HT-29 (cell line): Measurements from ENCODE around the gene ERVK3-1. TPM values are rescaled to one million over a fixed set of nuclear protein-coding genes. Genes with fewer than 3 reads are reported as not detected.
"Not testable (repeated sequence)": the region's sequence is repeated elsewhere in the genome, so short reads cannot be mapped to it uniquely, and the experiment has no call there.

Experiments used
- DNase-seq: peaks from one replicate; pipeline ENCODE4 v3.0.0-alpha.2; 2015; ENCODE audit warnings: low spot score
- total RNA-seq: library from RNA; depleted of rRNA; stranded (reverse); fragments of >200 nt; shearing (Covaris generic); gene quantifications from 2 replicates; pipeline ENCODE4 v1.2.3, GENCODE V29; 2014

The ERVK3-1 gene
- total RNA-seq, 1 experiment from 2014 or later: 74.2 TPM

DNA sequence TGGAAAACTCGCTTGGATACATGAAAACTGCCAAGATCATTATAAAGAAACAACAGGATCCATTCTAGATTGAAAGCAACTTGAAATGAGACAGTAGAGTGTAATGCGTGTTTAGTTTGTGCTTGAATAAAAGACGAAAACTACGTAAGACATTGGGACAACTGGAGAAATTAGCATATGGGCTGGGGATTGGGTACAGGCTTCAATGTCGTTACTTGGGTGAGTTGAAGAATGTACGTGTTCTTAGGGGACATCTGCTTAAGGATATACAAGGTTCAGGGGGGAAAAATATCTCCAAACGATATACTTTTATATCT is 471 bp upstream of the ERVK3-1 start:
- DNase-seq: no peak

DNA sequence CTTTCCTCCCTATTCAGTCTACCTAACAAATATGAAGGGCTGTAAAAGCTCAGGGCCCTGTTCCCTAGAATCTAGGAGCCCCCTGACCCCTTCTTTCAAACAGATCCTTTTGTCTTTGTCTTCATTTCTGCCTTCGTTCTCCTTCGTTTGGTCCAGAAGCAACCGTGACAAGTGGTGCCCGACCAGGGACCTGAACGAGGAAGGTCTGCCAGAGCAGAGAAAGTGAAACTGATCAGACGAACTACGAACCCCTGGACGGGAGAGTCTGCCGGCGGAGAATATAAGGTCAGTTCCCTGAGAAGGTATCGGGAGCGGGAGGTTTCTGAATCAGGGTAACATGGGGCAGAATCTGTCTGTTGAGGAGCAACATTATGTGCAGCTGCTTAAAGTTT is 751 bp downstream of the ERVK3-1 start:
- DNase-seq: peak; percentile 41

DNA sequence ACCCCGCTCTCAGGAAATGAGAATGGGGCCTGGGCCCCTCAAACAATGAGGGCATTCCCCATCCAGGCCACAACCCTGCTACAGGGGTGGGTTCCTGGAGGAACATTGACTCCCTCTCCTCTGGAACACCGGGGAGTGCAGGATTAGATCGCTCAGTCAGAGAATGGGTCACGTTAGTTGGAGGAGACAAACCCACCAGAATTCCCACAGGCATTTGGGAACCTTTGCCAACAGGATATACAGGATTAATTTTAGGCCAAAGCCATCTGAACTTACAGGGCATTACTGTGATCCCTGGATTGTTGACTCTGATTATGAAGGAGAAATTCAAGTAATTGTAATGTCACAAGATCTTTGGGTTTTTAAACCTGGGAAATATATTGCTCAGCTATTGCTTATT is 2.6 kb downstream of the ERVK3-1 start:
- DNase-seq: no peak

GRCh38 chr19:58310685-58311084 is 5.5 kb downstream of the ERVK3-1 start:
- DNase-seq: not testable (repeated sequence)

- no peak for DNase-seq
Observed at GRCh38 chr19:58311345-58311865, 6.2 kb downstream of the ERVK3-1 start.

DNA sequence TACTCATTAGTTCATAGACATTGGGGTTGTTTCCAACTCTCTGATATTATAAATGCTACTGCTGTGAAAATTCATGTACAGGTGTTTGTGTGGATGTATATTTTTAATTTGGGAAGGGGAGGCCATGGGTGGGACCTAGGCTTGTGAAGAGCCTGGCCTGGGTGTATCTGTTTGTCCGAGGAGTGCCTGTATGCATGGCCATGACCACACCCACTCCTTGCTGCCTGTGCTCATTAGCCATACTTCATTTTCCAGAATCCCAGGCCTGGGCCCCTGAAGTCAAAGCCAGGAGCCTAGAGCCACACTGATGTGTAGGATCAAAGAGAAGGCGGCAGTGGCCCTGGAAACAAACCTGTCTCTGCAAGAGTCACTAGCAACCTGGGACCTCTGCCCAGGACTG is 10.4 kb downstream of the ERVK3-1 start:
- no peak for DNase-seq

DNA sequence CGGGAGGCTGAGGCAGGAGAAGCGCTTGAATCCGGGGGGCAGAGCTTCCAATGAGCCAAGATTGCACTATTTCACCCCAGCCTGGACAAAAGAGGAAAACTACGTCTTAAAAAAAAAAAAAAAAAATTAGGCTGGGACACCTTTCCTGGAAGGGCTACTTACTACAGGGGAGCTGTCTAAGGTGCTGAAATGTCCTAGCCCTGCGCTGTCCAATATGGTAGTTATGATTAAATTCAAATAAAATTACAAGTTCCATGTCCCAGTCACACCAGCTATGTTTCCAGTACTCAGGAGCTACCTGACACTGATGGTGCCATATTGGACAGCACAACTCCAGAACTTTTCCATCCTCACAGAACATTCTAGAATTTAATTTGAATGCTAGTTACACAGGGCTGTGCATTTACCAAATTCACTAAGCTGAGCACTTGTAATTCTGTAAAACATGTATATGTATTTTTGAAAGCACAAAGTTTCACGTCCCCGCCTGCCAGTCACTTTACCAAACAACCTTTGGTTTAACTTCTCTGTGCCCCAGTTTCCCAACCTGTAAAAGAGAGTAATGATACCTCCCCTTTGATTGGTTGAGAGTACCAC is 12.4 kb downstream of the ERVK3-1 start:
- peak; percentile 77 for DNase-seq

- DNase-seq: no peak
Observed at GRCh38 chr19:58318297-58318696, 13.1 kb downstream of the ERVK3-1 start.

DNA sequence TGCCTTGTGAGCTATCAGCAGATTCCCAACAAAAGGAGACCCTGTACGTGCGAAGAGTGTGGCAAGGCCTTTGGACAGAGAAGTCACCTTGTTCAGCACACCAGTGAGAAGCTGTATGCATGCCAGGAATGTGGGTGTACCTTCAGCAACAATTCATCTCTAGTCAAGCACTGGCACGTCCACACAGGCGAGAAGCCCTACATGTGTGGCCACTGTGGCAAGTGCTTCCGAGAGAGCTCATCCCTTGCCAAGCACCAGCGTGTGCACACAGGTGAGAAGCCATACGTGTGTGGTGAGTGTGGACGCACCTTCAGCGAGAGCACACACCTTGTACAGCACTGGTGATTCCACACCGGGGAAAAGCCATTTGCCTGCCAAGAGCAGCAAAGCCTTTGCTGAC is 14.1 kb downstream of the ERVK3-1 start:
- DNase-seq: no peak

DNA sequence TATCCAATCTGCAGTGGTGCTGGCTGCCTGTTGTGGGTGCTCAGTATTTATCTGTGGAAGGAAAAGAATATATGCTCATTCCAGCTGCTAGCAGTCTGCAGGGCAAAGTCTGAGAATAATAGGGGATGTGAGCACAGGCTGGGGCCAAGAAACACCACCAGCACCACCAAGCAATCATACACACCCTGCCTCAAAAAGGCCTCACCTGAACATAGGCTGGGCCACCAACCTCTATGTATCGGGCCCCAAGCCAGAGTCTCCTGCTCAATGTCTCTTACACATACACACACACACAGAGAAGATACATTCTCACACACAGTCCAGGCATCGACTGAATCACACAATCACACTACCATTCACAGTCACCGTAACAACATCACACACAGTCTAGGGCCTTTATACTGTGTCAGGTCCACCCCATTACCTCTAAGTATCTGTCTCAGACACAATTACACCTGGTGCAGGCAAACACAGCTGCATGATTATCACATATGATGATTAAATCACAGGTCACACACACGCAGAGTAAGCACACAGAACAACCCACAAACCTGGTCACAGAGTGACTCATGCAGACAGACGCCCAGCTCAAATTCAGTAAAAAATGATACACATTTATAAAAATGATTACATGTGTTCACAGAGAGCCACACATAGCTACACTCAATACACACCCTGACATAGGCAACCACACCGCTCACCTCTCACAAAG is 20.3 kb downstream of the ERVK3-1 start:
- DNase-seq: no peak

DNA sequence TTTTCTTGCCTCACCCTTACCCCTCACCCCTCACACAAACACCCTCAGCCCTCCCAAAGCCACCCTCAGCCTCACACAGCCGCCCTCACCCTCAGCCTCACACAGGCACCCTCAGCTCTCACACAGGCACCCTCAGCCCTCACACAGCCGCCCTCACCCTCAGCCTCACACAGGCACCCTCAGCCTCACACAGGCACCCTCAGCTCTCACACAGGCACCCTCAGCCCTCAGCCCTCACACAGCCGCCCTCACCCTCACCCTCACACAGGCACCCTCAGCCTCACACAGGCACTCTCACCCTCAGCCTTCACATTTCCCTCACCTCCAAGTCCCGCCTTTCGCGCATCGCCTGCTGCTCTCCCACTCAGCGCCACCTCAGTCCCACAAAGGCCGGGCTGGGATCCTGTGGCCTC is 21.3 kb downstream of the ERVK3-1 start:
- no peak for DNase-seq

DNA sequence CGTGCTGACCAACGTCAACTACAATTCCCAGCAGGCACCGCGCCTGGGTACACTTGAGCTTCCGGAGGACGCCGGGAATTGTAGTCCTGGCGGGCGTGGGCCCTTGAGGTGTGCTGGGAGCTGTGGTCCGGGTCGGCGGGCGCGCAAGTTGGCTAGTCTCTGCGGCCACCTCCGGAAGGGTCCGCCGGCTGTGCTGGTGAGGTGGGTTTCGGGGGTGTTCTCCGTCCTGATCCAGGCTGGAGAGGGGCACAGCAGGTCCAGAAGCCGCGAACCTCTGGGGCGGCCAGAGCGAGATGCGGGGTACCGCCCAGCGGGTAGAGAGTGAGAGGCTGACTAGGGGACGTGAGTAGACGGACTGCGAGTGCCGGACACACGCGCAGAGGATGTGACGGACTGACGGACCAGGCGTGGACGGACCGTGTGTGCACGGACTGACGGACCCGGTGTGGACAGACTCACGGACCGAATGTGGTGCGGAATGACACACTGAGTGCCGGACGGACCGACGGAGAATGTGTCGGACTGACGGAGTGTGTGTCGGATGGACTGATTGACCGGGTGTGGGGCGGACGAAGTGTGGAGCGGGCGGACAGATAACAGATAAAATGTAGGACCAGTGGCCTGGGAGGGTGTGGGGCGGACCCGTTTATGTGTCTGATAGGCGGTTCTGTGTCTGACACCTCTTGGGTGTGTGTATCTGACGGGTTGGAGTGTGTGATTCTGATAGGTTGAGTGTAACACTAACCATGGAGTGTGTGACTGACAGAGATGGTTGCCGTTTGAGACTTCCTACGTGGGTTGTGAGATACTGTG is 21.9 kb downstream of the ERVK3-1 start, which contains the start of gene ZSCAN22:
Gene ZSCAN22, plus strand, starts transcription at position 81 of the 813 bp plus-strand sequence. CDS start 7,809 bp downstream, outside the sequence.
- peak; percentile 100 for DNase-seq

DNA sequence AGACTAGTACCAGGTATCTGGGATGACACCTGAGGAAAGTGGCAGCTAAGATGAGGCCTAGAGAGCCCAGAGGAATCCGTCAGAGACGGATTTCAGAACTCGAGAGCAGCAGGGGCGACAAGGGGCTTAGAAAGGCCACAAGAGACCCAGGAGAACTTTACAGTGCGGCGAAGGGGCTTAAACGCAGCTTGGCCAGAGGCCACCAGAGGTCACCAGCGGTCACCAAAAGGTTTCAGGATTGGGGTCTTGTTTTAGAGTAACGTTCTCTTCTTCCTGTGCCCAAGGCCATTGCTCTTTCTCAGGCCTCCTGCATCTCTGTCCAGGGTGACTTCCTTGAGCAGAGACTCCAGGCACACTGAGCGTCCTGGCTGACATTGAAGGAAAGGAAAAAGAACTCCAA is 23.8 kb downstream of the ERVK3-1 start:
- no peak for DNase-seq

GRCh38 chr19:58330458-58330857 is 25.3 kb downstream of the ERVK3-1 start:
- DNase-seq: peak; percentile 66

- DNase-seq: no peak
Observed at GRCh38 chr19:58332697-58333096, 27.5 kb downstream of the ERVK3-1 start.

DNA sequence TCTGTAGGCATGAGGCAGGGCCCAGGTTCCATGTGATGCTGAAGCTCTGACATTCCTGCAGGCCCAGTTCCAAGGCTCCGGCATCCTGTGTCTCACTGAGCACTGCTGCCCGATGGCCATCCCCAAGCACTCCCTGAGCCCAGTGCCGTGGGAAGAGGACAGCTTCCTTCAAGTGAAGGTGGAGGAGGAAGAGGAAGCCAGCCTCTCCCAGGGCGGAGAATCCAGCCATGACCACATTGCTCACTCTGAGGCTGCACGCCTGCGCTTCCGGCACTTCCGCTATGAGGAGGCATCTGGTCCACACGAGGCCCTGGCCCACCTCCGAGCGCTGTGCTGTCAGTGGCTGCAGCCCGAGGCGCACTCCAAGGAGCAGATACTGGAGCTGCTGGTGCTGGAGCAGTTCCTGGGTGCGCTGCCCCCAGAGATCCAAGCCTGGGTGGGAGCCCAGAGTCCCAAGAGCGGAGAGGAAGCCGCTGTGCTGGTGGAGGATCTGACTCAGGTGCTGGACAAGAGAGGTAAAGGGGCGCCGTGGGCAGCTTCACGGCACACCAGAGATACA is 29.6 kb downstream of the ERVK3-1 start:
- no peak for DNase-seq

DNA sequence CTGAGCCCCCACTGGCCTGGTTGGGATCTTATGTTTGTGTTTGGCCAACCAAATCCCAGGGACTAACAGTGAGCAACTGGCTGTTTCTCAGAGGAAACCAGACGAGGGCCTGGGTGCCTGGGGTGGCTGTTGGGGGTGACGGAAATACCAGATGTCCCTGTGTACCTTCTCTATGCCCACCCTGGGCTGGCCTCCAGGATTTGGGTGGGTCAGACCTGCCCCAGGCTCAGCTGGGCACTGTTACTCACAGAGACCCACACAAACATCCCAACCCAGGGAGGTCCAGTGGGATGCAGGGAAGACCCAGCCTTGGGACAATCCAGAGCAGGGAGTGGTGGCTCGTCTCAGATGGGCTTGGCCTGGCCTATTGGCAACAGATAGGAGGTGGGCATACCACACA is 30.5 kb downstream of the ERVK3-1 start:
- no peak for DNase-seq

- no peak for DNase-seq
Observed at GRCh38 chr19:58336216-58336615, 31.0 kb downstream of the ERVK3-1 start.

- DNase-seq: no peak
Observed at GRCh38 chr19:58336820-58337219, 31.6 kb downstream of the ERVK3-1 start.

DNA sequence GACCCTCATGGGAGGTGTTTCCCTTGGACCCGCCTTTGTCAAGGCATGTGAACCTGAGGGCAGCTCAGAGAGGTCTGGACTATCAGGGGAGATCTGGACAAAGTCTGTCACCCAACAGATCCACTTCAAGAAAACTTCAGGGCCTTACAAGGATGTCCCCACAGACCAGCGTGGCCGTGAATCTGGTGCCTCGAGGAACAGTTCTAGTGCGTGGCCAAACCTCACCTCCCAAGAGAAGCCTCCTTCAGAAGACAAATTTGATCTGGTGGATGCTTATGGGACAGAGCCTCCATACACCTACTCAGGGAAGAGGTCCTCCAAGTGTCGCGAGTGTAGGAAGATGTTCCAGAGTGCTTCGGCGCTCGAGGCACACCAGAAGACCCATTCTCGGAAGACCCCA is 33.2 kb downstream of the ERVK3-1 start:
- no peak for DNase-seq

DNA sequence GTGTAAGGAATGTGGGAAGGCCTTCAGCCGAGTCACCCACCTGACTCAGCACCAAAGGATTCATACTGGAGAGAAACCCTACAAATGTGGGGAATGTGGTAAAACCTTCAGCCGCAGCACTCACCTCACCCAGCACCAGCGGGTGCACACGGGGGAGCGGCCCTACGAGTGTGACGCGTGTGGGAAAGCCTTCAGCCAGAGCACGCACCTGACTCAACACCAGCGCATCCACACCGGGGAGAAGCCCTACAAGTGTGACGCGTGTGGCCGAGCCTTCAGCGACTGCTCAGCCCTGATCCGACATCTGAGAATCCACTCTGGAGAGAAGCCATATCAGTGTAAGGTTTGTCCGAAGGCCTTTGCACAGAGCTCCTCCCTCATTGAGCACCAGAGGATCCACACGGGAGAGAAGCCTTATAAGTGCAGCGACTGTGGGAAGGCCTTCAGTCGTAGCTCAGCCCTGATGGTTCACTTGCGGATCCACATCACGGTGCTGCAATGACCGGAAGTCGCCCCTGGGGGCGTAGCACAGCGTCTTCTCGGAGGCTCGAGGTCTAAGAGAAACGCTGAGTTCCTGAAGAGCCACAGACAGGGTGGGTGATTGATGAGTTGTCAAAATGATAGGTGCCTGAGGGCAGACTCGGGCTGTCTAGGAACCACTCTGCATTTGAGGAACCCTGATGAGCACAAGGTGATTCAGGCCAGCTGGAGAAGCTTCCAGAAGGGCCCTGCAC is 33.8 kb downstream of the ERVK3-1 start:
- DNase-seq: no peak
